K562 (cell line): ENCODE data around the gene SLC25A17. TPM values are rescaled to one million over a fixed set of nuclear protein-coding genes. Genes with fewer than 3 reads are reported as not detected.

Experiments
- ETS2 ChIP-seq: IDR thresholded peaks from 2 replicates; pipeline ENCODE4 v1.6.1; 2016; ENCODE audit warnings: borderline replicate concordance, missing genetic modification characterization, mild to moderate bottlenecking, moderate library complexity, missing compliant biosample characterization; ENCODE audit not compliant: poor library complexity, severe bottlenecking
- GATAD2B ChIP-seq: fragments of 450-650 bp; IDR thresholded peaks from 2 replicates; pipeline ENCODE4 v1.6.1; 2017; ENCODE audit warnings: mild to moderate bottlenecking, borderline replicate concordance
- HDAC6 ChIP-seq: IDR thresholded peaks from 2 replicates; pipeline ENCODE4 v1.6.1; 2012; ENCODE audit warnings: low read depth, mild to moderate bottlenecking, control low read depth, inconsistent platforms, low read length, moderate library complexity
- HLTF ChIP-seq: fragments of 450-650 bp; IDR thresholded peaks from 2 replicates; pipeline ENCODE4 v1.6.1; 2016
- HMGN3 ChIP-seq: IDR thresholded peaks from 2 replicates; pipeline ENCODE4 v1.6.1; 2011; ENCODE audit warnings: borderline replicate concordance, low read depth, mild to moderate bottlenecking, mixed read lengths, low read length; ENCODE audit not compliant: insufficient read length; ENCODE audit errors: extremely low read depth
- HNRNPLL ChIP-seq: fragments of 200-400 bp; formaldehyde crosslinking; IDR thresholded peaks from 2 replicates; pipeline ENCODE4 v1.6.1; 2017; ENCODE audit warnings: low read length, low read depth, mild to moderate bottlenecking; ENCODE audit not compliant: poor library complexity, severe bottlenecking
- KDM2B ChIP-seq: fragments of 250-450 bp; sonication (Bioruptor Pico); IDR thresholded peaks from 2 replicates; pipeline ENCODE4 v1.8.0; 2021; ENCODE audit warnings: mild to moderate bottlenecking, moderate library complexity
- LARP7 ChIP-seq: fragments of 450-650 bp; IDR thresholded peaks from 2 replicates; pipeline ENCODE4 v1.6.1; 2016
- MAFG ChIP-seq: fragments of 450-650 bp; conservative IDR thresholded peaks from 2 replicates; pipeline ENCODE4 v1.6.1; 2016; ENCODE audit warnings: missing genetic modification characterization, missing compliant biosample characterization
- NELFE ChIP-seq: IDR thresholded peaks from 2 replicates; pipeline ENCODE4 v1.6.1; 2011; ENCODE audit warnings: mild to moderate bottlenecking; ENCODE audit not compliant: insufficient read depth, insufficient read length
- PHF21A ChIP-seq: fragments of 450-650 bp; IDR thresholded peaks from 2 replicates; pipeline ENCODE4 v1.6.1; 2017; ENCODE audit warnings: low read depth, borderline replicate concordance
- RFX5 ChIP-seq: IDR thresholded peaks from 2 replicates; pipeline ENCODE4 v1.6.1; 2011; ENCODE audit warnings: low read depth, mild to moderate bottlenecking, improper control_type of control experiment, low read length
- SLC30A9 ChIP-seq: fragments of 250-450 bp; sonication (Bioruptor Pico); IDR thresholded peaks from 2 replicates; pipeline ENCODE4 v1.8.0; 2022; ENCODE audit warnings: mild to moderate bottlenecking, moderate library complexity
- STAT5A ChIP-seq: IDR thresholded peaks from 2 replicates; pipeline ENCODE4 v1.6.1; 2012; ENCODE audit warnings: low read length, inconsistent platforms, borderline replicate concordance
- TEAD2 ChIP-seq: fragments of 450-650 bp; IDR thresholded peaks from 2 replicates; pipeline ENCODE4 v1.6.1; 2016; ENCODE audit warnings: missing genetic modification characterization, control low read depth, missing compliant biosample characterization
- TSHZ1 ChIP-seq: fragments of 250-450 bp; sonication (Bioruptor Pico); IDR thresholded peaks from 2 replicates; pipeline ENCODE4 v1.4.0; 2020; ENCODE audit warnings: mild to moderate bottlenecking, moderate library complexity
- XRCC4 ChIP-seq: IDR thresholded peaks from one replicate; pipeline ENCODE4 v1.6.1; 2011; ENCODE audit not compliant: insufficient read depth, insufficient read length; ENCODE audit errors: extremely low read depth
- ZMIZ1 ChIP-seq, 2 experiments: fragments of 150-350 bp in 1 of 2; IDR thresholded peaks; 2 replicates each; pipeline ENCODE4 v1.6.1; 2012 to 2016; ENCODE audit warnings: low read depth in 2 of 2, low read length in 2 of 2, mild to moderate bottlenecking in 1 of 2, moderate library complexity in 1 of 2
- polyA plus RNA-seq, 8 experiments: library from polyadenylated mRNA; depleted of rRNA in 4 of 8; stranded (reverse) in 5 of 8; unstranded in 3 of 8; fragments of >200 nt; fragmentation: Nextera tagmentation in 2 of 8; fragmentation: Illumina TruSeq in 1 of 8; extraction: Ambion mirVana in 2 of 8; extraction: Trizol in 1 of 8; gene quantifications; 2 replicates each; pipeline versions ENCODE4 v1.2.1 to v1.2.3, GENCODE V29; 2011 to 2014; ENCODE audit warnings: inconsistent platforms in 1 of 8, missing spikeins in 1 of 8
- total RNA-seq, 7 experiments: library from RNA; depleted of rRNA in 6 of 7; stranded (reverse); fragments of >200 nt in 6 of 7; fragmentation: Illumina TruSeq in 2 of 7; extraction: Trizol in 2 of 7; gene quantifications; 2 replicates each; pipeline versions ENCODE4 v1.2.1 to v1.2.3, GENCODE V29; 2011 to 2021; ENCODE audit warnings: low replicate concordance in 1 of 7
- TF ChIP-seq, protein P1 (sequence below): sonication (generic); formaldehyde crosslinking; IDR thresholded peaks from 2 replicates; pipeline ENCODE4 v1.4.0; 2020; ENCODE audit warnings: mild to moderate bottlenecking, missing genetic modification reagents

The SLC25A17 gene
- total and polyA plus RNA-seq, 9 of the 15 experiments (the other 6 are each of a cell fraction or from before 2014, with no cell fraction given): 32.6 to 136 (median 56.2) TPM

GRCh38 chr22:40818747-40819598 is at the start of gene SLC25A17 (continued):
- TF ChIP-seq ZMIZ1 (IDR thresholded peaks at IDR 0.05; ENCODE audit: low read depth in 2 of 2, low read length in 2 of 2) (no peak), HNRNPLL (no peak), STAT5A (no peak), HMGN3 (no peak), HLTF (peak; percentile 33; the same call in 1 of the 2 replicates), GATAD2B (no peak), RFX5 (no peak), XRCC4 (no peak), TEAD2 (no peak), MAFG (tag) (no peak), TSHZ1 (CRISPR knock-in tag) (no peak), HDAC6 (no peak), KDM2B (CRISPR knock-in tag) (no peak), SLC30A9 (CRISPR knock-in tag) (no peak), NELFE (no peak), PHF21A (no peak), LARP7 (no peak), ETS2 (no peak)
- TF ChIP-seq, protein P1, sequence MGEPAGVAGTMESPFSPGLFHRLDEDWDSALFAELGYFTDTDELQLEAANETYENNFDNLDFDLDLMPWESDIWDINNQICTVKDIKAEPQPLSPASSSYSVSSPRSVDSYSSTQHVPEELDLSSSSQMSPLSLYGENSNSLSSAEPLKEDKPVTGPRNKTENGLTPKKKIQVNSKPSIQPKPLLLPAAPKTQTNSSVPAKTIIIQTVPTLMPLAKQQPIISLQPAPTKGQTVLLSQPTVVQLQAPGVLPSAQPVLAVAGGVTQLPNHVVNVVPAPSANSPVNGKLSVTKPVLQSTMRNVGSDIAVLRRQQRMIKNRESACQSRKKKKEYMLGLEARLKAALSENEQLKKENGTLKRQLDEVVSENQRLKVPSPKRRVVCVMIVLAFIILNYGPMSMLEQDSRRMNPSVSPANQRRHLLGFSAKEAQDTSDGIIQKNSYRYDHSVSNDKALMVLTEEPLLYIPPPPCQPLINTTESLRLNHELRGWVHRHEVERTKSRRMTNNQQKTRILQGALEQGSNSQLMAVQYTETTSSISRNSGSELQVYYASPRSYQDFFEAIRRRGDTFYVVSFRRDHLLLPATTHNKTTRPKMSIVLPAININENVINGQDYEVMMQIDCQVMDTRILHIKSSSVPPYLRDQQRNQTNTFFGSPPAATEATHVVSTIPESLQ (CRISPR knock-in tag): no peak
